Cortex of kidney (tissue), 1 donor: Measurements from ENCODE around the gene PRR22.

Source experiments
- DNase-seq: peaks from one replicate; lab custom pipeline; 2025; lab: John Stamatoyannopoulos, UW

PRR22 gene

DNA sequence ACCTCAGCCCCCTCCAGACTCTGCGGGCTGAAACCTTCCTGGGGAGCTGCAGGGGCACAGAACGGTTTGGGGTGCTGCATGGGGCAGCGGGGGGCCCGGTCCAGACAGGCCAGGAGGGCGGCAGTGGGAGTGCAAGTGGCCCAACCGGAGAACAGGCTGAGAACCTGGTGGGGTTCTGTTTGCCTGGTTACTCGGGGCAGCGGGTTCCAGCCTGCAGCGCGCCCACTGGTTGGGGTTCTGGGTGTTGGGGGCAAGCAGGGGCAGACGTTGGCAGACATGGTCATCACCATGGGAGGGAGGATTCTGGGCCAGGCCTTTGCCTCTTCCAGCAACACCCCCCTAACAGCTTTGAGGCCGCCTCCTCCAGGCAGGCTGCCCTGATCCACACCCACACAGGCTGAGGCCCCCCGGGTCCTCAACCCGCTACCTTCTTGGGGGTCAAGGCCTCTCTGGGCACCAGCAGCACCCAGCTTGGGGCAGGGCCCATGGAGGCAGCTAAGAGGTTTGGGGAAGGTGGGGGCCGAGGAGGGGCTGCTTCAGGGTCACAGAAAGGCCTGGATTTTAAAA, at the start of gene PRR22:
Gene PRR22 (minus strand): TSS at position 166 of the 567 bp plus-strand sequence. CDS start 86 bp downstream, at position 80.
- DNase-seq: no peak

DNA sequence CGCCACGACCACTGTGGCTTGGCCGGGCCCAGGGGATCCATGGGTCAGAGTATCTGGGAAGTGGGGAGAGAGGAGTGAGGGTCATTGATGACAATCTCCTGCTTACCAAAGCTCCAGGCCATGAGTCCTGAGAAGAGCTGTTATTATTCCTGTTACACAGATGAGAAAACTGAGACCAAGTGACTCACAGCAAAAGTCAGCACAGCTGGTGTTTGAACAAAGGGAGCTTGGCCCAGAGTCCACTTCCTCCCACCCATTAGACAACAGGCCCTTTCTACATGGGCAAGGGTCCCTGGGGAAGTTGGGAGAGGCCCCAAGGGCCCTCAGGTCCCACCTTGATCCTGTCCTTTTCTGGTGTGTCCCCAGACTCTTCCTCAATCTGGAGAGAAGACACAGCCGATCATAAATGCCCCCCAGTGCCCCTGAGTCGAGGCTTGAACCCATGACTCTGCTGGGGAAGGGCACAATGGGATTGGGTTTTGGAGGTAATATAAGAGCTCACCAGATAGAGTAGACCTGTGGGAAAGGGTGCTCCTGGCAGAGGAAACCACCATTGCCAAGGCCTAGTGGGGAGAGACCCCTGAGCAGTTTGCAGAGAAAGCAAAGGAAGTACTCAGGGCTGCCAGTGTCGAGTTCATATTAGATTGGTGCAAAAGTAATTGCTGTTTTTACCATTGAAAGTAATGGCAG, 48.1 kb upstream of the PRR22 start:
- no peak for DNase-seq

- no peak for DNase-seq
These were observed 47.5 kb upstream of the PRR22 start for GRCh38 chr19:5832061-5832460.

GRCh38 chr19:5831159-5831558, 46.6 kb upstream of the PRR22 start:
- DNase-seq: no peak

GRCh38 chr19:5829567-5830310, 45.2 kb upstream of the PRR22 start:
- DNase-seq: no peak

DNA sequence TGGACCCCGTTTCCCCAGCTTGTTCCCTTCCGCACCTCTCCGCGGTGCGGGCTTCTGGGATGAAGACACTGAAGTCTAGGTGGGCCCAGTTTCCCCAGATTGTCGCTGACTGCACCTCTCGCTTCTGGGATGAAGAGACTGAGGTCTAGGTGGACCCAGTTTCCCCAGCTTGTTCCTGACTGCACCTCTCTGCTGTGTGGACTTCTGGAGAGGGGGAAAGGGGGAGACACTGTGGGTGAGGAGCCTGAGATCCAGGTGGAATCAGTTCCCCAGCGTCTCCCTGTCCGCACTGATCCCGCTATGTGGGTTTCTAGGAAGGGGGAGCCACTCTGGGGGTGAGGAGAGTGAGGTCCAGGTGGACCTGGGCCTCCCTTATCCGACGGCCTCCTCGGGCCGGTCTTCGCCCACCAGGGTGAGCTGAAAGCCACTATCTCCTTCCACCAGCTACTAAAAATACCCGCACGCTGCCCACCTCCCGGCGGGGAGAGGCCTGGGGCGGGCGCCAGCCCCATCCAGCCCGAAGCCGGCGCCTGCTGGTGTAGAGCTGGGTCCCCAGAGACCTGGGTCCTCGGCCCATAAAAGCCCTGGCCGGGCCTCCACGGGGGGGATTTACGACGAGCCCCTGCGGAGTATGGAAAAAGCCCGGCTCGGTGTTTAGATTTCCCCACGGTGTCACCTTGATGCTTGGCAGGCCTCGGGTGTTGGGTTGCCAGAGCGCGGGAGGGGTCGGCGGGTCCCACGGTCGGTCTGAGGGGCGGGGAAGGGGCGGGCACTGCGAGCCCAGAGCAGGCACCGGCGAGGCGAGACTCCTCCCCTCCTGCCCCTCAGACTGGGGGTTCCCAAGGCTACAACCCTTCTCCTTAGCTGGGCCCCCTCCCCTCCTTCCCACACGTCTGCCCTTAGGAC, 44.4 kb upstream of the PRR22 start:
- no peak for DNase-seq

- DNase-seq: no peak
These were observed 43.5 kb upstream of the PRR22 start for GRCh38 chr19:5827891-5828660.

DNA sequence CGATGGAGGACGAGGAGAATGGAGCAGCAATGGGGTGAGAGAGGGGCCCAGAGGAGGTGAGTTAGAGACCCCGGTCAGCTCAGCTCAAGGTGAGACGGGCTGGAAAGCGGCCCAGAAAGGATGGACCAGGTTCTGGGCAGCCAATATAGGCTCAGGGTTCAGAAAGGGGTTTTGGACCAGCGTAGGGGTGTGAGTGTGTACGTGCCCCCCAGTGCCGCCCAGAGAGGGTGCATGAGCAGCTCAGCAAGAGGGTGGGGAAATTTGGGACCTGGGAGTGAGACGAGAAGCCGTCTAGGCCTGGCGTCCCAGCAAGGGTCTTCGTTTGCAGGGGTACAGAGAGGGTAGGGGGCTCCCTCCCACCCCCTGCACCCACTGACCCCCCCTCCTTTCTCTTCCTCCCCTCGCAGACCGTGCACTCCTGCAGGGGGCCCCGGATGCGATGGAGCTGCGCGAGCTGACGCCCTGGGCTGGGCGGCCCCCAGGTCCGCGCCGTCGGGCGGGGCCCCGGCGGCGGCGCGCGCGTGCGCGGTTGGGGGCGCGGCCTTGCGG, 42.9 kb upstream of the PRR22 start:
- no peak for DNase-seq

GRCh38 chr19:5826531-5827341, 42.2 kb upstream of the PRR22 start:
- DNase-seq: no peak

- no peak for DNase-seq
These were observed 40.6 kb upstream of the PRR22 start for GRCh38 chr19:5825178-5825577.

GRCh38 chr19:5824751-5825150, 40.2 kb upstream of the PRR22 start:
- no peak for DNase-seq

- DNase-seq: no peak
These were observed 39.2 kb upstream of the PRR22 start for GRCh38 chr19:5823579-5824281.

GRCh38 chr19:5822181-5822844, 37.8 kb upstream of the PRR22 start:
- no peak for DNase-seq

GRCh38 chr19:5821521-5822180, 37.1 kb upstream of the PRR22 start:
- no peak for DNase-seq

DNA sequence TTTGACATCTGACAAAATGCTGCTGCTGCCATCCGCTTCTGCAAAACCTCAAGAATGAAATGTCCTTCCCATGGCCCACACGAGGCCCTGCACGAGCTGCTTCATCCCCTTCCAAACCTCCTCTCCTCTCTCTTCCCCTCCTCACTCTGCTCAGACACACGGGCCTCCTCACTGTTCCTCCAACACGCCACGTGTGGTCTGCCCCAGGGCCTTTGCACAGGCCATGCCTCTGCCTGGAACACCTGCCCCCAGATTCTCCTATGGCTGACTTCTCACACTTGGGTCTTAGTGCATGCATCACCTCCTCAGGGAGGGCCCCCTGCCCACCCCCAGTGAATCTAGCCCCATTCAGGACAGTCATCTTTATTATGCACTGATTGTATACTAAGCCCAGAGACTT, 36.2 kb upstream of the PRR22 start:
- DNase-seq: no peak

GRCh38 chr19:5818594-5818993, 34.0 kb upstream of the PRR22 start:
- DNase-seq: no peak

DNA sequence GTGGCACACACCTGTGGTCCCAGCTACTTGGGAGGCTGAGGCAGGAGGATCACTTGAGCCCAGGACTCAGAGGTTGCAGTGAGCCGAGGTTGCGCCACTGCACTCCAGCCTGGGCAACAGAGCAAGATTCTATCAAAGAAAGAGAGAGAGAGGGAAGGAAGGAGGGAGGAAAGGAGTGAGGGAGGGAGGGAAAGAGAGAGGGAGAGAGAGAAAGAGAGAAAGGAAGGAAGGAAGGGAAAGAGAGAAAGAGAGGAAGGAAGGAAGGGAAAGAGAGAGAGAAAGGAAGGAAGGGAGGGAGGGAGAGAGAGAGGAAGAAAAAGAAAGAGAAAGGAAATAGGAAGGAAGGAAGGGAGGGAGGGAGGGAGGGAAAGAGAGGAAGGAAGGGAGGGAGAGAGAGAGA, 32.7 kb upstream of the PRR22 start:
- no peak for DNase-seq

DNA sequence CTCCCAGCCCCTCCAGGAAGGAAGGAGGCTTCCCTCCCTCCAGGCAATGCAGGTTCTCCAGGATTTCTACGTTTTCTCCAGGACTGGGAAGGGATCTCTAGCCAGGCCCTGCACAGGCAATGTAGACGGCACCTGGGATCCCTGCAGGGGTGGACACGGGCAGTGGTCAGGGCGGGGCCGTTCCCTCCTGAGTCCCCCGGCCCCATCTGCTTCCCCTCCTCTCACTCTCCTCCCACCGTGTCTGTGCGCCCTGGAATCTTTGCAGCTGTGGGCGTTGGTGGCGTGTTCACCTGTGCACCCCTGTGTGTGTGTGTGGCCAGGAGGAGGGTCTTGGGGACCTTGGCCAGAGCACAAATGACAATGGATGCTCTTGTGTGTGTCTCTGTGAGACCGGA, 30.3 kb upstream of the PRR22 start:
- DNase-seq: no peak
